Measurements from ENCODE around the gene C1orf116. TPM values are rescaled to one million over a fixed set of nuclear protein-coding genes. Genes with fewer than 3 reads are reported as not detected.

Gene C1orf116
- polyA plus RNA-seq, 1 donor (not counting 4 experiments of a cell fraction or from before 2014, with no cell fraction given), result 69.2 TPM

DNA sequence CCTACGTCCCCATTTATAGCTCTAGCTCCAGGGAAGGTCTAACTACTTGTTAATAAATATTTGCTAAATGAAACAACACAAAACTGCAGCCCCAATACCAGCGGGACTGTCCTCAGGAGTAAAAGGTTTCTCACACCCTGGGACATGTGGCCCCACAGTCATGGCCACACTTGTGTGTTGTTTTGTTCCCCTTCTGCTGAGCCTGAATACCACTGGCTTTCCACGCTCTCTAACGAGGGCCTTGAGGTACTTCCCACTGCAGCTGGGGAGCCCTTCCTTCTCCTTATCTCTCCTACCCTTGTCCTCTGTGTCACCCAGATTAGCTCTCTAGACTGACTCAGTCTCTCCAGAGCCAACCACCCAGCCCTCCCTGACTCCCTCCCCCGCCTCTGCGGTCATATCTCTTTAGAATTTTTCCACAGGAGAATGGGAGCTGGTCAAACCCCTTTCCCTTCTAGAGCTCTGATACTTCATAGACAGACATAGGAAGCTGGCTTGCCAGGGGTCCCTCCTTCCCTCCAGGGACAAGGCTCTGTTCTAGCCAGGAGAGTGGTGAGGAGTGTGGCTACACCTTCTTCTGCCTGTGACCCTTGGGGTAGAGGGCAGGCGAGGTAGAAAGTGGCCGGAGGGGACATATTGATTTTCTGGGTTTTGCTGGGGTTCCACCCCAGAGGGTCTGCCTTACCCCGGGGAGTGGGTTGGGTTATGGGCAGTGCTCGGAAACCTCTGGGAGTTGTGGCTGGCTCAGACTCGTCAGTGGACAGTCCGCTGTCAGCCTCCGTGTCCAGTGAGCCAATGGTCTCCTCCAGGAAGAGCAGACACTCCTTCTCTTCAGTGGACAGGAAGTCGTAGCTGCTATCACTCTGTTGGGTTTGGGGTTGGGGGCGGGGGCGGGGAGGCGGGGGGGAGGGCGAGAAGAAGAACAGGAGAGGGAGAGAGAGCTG is 8.1 kb downstream of the C1orf116 start:
- peaks cover 26 to 61% of the 10 kb centered on the region in 2 experiments for H3K36me3 ChIP-seq (ENCODE audit: control insufficient read depth in 2 of 2, extremely low read depth in 1 of 2, insufficient read depth in 2 of 2, low read length in 2 of 2)
- H3K4me3 ChIP-seq (ENCODE audit: control insufficient read depth in 2 of 3, extremely low read depth in 1 of 3, insufficient read depth in 2 of 3, low read depth in 1 of 3, low read length in 3 of 3), result no peak overlapping the region
- H3K9me3 ChIP-seq (ENCODE audit: control insufficient read depth, low read depth, low read length), result no peaks in the 10 kb centered on the region
- H3K4me2 ChIP-seq (ENCODE audit: control insufficient read depth, extremely low read depth, insufficient read depth, low read depth, low read length), result no peak overlapping the region
- peak overlapping the region; percentile 99 for H3K27ac ChIP-seq (ENCODE audit: control insufficient read depth, insufficient read depth, low read length)
- H3K9ac ChIP-seq (ENCODE audit: control insufficient read depth, extremely low read depth, insufficient read depth, low read length), result peak overlapping the region; percentile 93
- H2AFZ ChIP-seq (ENCODE audit: control insufficient read depth, low read length), result no peak overlapping the region
- no peaks in the 10 kb centered on the region for H3K27me3 ChIP-seq (ENCODE audit: control insufficient read depth, extremely low read depth, insufficient read depth, low read length)
- H3K79me2 ChIP-seq (ENCODE audit: control insufficient read depth, insufficient read depth, low read length), result peaks cover 48% of the 10 kb centered on the region
- dilution Hi-C loops (cut with MboI; ENCODE audit: extremely low pct_ligation_motif_present, low sequenced_read_pairs), result no loop called here
- no peaks in the 10 kb centered on the region for H4K20me1 ChIP-seq (ENCODE audit: control insufficient read depth, extremely low read depth, insufficient read depth, low read length)
- no peaks in the 10 kb centered on the region for H3K9me1 ChIP-seq (ENCODE audit: control insufficient read depth, extremely low read depth, insufficient read depth, low read length)
- peaks cover 97% of the 10 kb centered on the region for H3K4me1 ChIP-seq (ENCODE audit: control insufficient read depth, extremely low read depth, insufficient read depth, low read length)
- no peak for DNase-seq (ENCODE audit: low read depth, low spot score)
- TF ChIP-seq, protein P1, sequence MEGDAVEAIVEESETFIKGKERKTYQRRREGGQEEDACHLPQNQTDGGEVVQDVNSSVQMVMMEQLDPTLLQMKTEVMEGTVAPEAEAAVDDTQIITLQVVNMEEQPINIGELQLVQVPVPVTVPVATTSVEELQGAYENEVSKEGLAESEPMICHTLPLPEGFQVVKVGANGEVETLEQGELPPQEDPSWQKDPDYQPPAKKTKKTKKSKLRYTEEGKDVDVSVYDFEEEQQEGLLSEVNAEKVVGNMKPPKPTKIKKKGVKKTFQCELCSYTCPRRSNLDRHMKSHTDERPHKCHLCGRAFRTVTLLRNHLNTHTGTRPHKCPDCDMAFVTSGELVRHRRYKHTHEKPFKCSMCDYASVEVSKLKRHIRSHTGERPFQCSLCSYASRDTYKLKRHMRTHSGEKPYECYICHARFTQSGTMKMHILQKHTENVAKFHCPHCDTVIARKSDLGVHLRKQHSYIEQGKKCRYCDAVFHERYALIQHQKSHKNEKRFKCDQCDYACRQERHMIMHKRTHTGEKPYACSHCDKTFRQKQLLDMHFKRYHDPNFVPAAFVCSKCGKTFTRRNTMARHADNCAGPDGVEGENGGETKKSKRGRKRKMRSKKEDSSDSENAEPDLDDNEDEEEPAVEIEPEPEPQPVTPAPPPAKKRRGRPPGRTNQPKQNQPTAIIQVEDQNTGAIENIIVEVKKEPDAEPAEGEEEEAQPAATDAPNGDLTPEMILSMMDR (optimal IDR thresholded peaks at IDR 0.05 in 1 of 3, IDR thresholded peaks at IDR 0.05 in 1 of 3, conservative IDR thresholded peaks at IDR 0.05 in 1 of 3; ENCODE audit: extremely low read depth in 1 of 3, insufficient read depth in 2 of 3, low read length in 3 of 3), result no peak
- TF ChIP-seq EZH2 (IDR thresholded peaks at IDR 0.05; ENCODE audit: low read length), result no peak
- no peak for FAIRE-seq

DNA sequence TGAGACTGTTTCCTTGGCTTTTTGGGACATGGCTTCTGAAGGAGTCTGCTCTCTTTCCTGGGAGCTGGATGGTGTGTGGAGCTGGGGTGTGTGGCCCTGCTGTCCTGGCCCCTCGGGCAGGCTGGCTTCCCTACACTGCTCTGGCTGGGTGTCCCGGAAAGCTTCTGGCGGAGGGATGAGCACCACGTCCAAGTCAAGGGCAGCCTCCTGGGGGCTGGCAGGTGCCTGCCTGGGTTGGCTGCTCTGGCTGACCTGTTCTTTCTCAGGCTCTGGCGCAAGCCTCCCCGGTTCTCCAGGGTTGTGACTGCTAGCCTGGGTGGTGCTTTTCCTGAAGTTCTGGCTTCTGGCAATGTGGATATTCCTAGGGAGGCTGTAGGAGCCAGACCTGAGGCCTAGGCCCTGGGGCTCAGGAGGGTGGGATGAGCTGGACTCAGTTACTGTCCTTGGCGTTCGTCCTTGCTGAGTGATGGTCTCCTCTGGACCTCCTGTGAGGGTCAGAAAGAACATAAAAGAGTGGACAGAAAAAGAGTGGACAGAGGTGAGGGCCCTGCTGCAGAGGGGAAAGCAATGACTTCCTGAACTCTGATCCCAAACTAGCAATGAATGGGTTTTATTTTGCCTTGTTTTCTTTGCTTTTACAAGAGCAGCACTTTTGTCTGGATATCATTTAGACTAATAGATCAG is 9.4 kb downstream of the C1orf116 start:
- H4K20me1 ChIP-seq (ENCODE audit: control insufficient read depth, extremely low read depth, insufficient read depth, low read length), result no peaks in the 10 kb centered on the region
- dilution Hi-C loops (cut with MboI; ENCODE audit: extremely low pct_ligation_motif_present, low sequenced_read_pairs), result no loop called here
- peaks cover 25 to 54% of the 10 kb centered on the region in 2 experiments for H3K36me3 ChIP-seq (ENCODE audit: control insufficient read depth in 2 of 2, extremely low read depth in 1 of 2, insufficient read depth in 2 of 2, low read length in 2 of 2)
- H3K4me1 ChIP-seq (ENCODE audit: control insufficient read depth, extremely low read depth, insufficient read depth, low read length), result peaks cover 97% of the 10 kb centered on the region
- H3K27ac ChIP-seq (ENCODE audit: control insufficient read depth, insufficient read depth, low read length), result peak overlapping the region; percentile 97
- H3K79me2 ChIP-seq (ENCODE audit: control insufficient read depth, insufficient read depth, low read length), result peaks cover 34% of the 10 kb centered on the region
- H3K9me1 ChIP-seq (ENCODE audit: control insufficient read depth, extremely low read depth, insufficient read depth, low read length), result no peaks in the 10 kb centered on the region
- peak overlapping the region; percentile 93 for H3K9ac ChIP-seq (ENCODE audit: control insufficient read depth, extremely low read depth, insufficient read depth, low read length)
- no peak overlapping the region for H3K4me3 ChIP-seq (ENCODE audit: control insufficient read depth in 2 of 3, extremely low read depth in 1 of 3, insufficient read depth in 2 of 3, low read depth in 1 of 3, low read length in 3 of 3)
- no peak for DNase-seq (ENCODE audit: low read depth, low spot score)
- TF ChIP-seq, protein P1 (optimal IDR thresholded peaks at IDR 0.05 in 1 of 3, IDR thresholded peaks at IDR 0.05 in 1 of 3, conservative IDR thresholded peaks at IDR 0.05 in 1 of 3; ENCODE audit: extremely low read depth in 1 of 3, insufficient read depth in 2 of 3, low read length in 3 of 3), result no peak
- TF ChIP-seq EZH2 (IDR thresholded peaks at IDR 0.05; ENCODE audit: low read length), result no peak
- no peaks in the 10 kb centered on the region for H3K9me3 ChIP-seq (ENCODE audit: control insufficient read depth, low read depth, low read length)
- H3K27me3 ChIP-seq (ENCODE audit: control insufficient read depth, extremely low read depth, insufficient read depth, low read length), result no peaks in the 10 kb centered on the region
- H2AFZ ChIP-seq (ENCODE audit: control insufficient read depth, low read length), result no peak overlapping the region
- H3K4me2 ChIP-seq (ENCODE audit: control insufficient read depth, extremely low read depth, insufficient read depth, low read depth, low read length), result no peak overlapping the region
- FAIRE-seq, result no peak
